Measurements from ENCODE around the gene HMCN2.
"Not testable (repeated sequence)": the region's sequence is repeated elsewhere in the genome, so short reads cannot be mapped to it uniquely, and the experiment has no call there.

The HMCN2 gene

DNA sequence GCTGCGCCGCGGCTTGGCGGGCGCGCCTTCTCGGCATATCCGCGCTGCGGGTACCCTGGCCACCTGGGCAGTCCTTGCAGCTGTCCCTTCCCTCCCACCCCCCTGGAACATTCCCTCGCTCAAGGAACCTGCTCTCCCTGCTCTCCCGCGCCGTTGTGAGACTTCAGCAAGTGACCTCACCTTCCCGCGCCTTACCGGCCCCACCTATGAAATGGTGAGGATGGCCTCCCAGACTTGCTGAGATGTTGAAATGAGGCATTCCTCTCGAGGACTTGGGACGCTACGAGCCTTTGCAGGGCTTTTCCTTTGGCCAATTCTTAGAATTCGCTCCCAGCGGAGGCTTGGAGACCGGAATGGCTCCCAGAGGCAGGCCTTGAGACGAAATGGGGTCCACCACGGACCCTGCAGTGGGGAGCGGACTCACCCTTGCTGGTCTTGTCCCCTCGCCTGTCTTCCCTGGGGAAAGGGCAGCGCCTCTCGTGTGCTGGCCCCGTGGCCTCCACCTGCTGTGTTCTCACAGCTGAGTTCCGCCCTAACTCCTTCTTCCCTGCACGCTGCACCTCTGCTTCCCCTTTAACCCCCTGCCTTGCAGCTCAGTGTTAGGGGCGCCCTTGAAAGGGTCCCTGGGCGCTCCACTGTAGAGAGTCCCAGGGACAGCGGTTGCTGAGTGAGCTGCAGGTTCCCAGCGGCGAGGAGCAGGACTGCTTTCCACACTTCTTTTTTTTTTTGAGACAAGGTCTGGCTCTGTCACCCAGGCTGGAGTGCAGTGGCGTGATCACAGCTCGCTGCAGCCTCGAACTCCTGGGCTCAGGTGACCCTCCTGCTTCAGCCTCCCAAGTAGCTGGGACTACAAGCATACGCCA is 907 bp downstream of the HMCN2 start:
- DNase-seq (ENCODE audit: low spot score) = no peak

DNA sequence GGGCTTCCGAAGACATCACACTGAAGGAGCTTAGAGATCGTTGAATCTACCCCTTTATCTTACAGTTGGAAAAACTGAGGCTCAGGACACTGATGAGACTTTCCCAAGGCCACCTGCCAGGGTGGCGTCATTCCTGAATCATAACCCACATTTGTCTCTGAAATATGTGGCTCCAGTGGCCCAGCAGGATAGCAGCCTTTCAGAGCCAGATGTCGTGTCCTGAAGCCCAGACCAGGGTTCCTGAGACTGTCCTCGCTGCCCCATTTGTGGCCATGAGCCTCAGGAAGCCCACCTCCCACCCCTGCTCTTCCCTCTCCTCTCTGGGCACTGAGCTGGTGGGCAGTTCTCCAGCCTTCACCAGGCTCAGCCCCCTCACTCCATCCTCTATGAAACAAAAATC is 2.4 kb downstream of the HMCN2 start:
- DNase-seq (ENCODE audit: low spot score) = no peak

DNA sequence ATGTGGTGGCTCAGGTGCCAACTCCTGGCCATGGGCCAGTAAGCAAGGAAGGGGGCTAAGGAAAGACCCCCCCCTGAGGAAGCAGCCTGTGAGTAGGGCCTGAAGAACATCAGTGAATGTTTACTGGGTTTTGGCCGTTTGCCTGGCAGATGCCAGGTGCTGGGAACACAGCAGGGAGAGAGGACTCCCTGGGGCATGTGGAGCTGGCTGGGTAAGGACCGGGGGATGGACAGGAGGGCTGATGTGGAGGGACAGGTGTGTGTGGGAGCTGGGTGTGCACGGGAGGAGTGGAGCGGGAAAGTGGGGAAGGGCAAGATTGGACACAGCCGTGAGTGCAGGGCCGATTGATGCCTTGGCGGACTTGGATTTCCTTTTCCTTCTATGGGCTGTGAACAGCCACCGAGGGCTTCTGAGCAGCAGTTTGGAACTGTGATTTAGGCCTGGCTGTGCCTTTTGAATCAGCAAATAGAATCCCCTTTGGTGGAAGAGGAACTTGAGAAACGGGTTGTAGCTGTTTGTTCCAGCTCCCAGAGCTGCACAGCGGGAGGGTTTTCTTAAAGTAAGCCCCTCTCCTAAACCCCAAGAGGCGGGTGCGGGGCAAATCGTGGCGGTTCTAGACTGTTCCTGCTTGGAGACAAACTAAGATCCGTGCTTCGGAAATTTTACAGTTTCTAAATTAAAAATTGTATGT is 3.1 kb downstream of the HMCN2 start:
- no peak for DNase-seq (ENCODE audit: low spot score)

DNA sequence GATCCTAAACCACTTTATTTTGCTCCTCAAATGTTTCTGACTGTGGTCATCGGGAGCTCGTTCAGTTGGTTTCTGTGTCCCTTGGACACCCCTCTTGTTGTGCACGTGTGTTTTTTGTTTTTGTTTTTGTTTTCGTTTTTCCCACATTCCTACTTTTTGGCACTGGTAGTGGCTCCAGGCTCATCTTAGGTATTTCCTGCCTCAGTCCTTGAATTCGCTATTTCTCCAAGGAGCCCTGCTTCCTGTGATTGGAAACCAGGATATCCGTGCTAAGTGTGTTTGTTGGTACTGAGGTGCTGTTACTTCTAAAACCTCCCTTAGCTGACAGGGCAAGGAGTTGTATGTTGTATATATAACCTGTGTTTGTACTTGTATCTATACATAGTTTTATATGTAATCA is 5.9 kb downstream of the HMCN2 start:
- DNase-seq (ENCODE audit: low spot score) = no peak

DNA sequence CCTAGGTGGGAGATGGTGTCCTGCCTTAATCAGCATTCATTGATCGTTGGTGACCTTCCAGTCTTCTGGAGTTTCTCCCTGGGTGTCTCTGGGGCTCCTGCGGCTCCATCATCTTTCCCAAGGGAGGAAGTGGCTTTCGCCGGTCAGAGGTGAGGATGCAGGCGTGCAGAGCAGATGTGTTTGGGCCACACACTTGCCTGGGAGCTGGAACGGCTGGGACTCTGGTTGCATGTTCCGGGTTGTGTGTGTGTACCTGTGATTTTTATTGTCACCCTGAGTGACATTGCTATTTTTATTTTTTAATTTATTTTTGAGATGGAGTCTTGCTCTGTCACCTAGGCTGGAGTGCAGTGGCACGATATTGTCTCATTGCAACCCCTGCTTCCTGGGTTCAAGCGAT is 9.6 kb downstream of the HMCN2 start:
- no peak for DNase-seq (ENCODE audit: low spot score)

DNA sequence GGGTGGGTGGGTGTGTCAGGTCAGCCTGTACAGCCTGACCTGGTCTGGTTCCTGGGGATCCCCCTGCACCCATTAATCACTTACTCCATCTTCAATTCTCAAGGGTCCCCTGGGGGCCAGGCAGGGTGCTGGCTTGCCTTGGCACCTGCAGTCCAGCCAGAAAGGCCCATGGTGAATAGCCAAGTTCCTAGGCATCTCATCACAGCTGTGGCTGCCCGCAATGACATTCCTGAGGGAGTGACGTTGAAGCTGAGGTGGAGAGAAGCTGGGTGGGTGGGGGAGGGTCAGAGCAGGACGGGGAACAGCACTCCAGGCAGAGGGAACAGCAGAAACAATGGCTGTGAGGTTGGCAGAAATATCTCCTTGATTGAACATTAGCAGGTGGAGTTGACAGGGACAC is 10.6 kb downstream of the HMCN2 start:
- DNase-seq (ENCODE audit: low spot score) = peak; percentile 50

DNA sequence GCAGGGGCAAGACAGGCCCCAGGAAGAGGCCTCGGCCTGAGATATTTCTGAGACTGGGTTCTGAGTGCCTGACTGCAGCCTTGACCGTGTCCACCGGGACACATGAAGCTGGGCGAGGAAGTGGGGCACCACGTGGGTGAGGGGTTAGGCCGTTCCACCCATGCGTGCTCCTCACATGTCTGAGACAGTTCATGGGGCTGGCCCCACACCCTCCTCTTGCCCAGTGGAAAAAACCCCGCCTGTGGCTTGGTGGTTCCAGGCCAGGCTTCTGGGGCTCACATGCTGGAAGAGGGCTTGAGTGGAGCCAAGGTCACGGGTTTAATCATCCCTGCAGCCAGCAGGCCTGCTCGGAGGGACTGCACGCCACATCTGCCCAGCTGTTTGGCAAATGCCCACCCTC is 11.4 kb downstream of the HMCN2 start:
- DNase-seq (ENCODE audit: low spot score) = no peak

DNA sequence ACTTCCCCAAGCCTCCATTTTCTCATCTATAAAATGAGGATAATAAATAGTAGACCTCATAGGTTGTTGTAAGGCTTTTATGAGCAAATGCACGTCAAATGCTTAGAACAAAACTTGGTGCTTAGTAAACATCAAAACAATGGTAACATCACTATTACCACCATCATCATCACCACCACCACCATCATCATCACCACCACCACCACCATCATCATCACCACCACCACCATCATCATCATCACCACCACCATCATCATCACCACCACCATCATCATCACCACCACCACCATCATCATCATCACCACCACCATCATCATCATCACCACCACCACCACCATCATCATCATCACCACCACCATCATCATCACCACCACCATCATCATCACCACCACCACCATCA is 12.0 kb downstream of the HMCN2 start:
- not testable (repeated sequence) for DNase-seq (ENCODE audit: low spot score)

DNA sequence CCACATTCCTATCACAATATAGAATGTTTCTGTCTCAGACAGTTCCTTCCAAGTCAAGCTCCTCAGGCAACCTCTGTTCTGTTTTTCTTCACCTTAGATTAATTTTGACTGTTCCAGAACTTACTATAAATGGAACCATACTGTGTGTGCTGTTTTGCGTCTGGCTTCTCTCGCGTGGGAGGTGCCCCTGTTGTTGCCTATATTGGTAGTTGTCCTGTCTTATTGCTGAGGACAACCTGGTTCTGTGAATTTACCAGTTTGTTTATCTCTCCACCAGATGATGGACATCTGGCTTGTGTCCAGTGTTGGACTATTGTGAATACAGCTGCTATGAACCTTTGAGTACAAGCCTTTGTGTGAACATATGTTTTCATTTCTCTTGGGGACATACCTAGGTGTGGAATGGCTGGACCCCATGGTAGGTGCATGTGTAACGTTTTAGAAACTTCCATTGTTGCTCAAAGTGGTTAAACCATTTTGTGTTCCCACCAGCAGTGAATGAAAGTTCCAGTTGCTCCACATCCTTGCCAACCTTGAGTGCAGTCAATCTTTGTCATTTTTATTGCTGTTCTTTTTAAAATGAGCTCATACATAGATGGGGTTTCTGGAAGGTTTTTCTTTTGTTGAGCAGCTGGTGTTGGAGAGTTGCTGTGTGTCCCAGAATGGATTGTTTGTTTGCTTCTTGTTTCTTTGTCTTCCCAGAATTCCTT is 18.1 kb downstream of the HMCN2 start:
- DNase-seq (ENCODE audit: low spot score) = no peak

DNA sequence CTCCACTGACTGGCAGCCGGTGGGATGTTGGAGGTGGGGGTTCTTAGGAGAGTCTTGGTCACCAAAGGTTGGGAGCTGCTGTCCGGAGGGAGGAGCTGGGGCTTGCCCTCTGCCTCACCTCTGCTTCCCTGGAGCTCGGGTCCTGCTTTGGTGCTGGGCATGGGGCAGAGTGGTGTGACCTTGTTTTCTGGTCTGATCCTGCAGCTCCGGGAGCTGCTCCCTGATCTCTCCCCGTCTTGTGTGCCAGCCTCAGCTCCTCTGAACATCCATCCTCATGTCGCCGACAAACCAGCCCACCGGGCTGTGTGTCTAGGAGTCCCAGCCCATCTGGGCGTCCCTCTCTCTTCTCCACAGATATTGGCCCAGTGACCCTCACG is 18.7 kb downstream of the HMCN2 start:
- no peak for DNase-seq (ENCODE audit: low spot score)

DNA sequence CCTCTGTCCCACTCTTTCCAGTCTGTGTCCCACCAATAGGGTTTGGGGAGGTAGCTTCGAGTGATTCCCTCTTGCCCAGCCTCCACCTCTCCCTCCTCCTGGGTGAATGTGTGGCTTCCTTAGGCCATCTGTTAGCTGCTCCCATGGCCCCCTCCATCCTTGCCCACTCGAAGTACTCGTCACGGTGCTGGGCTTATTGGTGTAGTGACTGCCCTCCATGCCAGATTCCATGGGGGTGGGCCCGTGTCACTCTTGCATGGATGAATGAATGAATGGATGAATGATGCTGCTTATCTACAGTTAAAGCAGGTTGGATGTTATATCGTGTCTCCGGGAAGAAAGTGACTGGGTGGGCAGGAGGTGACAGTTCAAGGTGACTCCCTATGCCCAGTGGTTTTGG is 19.1 kb downstream of the HMCN2 start:
- DNase-seq (ENCODE audit: low spot score) = no peak

DNA sequence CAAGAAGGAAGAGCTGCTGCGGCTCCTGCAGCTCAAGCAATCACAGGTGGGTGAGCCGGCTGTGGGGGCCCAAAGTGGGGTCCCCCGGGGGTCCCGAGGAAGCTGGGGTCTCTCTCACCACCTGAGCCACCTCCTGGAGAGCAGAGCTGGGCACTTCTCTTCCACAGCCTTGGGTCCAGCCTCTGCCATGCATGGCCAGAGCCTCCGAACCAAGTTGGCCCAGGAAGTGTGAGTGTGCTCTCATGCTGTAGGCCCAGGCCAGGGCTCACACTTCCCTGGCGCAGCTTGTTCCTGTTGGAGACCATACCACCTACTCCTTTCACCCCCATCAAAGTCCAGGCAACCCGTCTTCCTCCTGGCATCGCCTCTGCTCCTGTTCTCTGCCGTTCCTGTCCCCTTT is 19.7 kb downstream of the HMCN2 start:
- DNase-seq (ENCODE audit: low spot score) = no peak

DNA sequence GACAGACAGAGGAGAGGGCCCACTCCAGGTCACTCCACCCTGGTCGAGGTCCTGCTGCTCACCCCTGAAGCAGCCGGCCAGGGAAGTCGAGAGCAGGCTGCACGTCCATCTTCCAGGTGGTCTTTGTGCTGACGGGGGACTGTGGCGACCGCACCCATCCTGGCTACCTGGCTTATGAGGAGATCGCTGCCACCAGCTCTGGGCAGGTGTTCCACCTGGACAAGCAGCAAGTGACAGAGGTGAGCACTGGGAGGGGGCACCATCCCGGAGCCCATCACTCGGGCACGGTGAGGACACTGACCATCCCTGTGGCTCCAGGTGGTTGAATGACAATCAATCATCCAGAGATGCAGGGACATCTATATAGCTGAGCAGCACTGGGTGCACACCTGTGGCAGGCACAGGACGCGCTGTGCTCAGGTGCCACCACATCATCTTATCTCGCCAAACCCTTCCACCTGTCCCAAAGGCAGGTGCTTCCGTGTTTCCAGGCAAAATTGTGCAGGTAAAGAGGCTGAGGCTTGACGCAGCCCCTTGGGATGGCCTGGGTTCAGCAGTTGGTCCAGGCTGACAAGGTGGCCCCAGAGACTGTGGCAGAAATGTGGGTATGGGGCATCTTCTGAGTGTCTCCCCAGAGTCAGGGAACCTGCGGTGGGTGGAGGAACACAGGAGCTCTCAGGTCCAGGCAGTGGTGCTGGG is 20.7 kb downstream of the HMCN2 start:
- no peak for DNase-seq (ENCODE audit: low spot score)

DNA sequence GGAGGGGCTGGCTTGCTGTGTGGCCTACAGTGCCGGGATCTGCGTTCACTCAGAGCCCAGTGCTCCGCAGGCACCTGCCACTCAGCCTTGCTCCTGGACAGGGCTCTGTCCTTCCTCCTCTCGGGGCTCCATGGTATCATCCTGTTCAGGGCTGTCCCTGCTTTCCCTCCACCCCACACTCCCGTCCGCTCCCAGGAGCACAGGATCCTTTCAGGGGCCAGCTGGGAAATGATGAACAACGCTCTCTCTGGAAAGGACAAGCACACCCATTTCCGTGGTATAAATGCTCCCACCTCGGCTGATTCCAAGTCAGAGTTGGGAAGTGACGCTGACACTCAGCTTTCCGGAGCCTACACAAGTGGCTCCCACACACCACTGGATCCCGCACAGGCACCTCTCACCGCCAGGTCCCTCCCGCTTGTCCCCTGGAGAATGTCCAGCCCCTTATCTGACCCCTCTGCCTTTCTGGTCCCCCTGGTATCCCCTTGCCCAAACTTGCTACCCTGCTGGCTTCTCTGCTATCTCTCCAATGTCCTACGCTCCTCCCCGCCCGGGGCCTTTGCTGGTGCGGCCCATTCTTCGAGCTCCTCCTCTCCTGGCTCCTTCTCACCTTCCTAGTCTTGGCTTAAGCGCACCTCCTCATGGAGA is 21.3 kb downstream of the HMCN2 start:
- no peak for DNase-seq (ENCODE audit: low spot score)

DNA sequence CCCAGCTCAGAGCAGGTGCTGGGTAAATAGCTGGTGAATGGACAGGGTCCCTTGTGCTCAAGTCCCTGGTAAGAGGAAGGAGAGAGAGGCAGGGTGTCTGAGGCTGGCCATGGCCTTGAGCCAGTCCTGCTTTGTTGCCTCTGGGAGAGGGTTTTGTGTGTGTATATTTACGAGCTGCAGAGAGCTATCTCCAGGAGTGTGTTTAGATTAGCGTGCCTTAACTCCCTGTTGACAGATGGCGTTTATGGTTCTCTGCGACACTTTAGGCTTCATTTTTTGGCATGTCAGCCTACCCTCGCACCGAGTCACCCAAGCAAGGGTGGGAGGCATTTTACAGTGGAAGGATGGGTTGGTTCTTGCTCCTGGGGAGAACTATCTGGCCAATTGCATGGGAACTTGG is 22.2 kb downstream of the HMCN2 start:
- no peak for DNase-seq (ENCODE audit: low spot score)

DNA sequence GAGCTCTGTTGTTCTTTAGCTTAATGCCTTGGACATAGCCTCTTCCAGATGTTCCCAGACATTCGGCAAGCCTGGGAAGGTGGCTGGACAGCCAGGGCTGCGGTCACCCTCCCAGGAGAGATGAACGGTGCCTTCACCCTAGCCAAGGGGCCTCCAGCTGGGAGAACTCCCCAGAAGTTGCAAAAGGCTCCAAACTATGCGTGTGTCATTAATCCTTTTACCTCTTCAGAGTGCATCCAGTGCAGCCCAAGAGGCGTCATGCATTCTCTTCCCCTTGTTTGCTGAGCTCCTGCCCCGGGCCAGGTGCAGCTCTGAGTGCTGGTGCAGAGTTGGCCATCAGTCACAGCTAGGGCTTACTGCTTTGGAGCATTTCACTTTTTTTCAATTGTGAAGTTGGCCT is 22.8 kb downstream of the HMCN2 start:
- no peak for DNase-seq (ENCODE audit: low spot score)

DNA sequence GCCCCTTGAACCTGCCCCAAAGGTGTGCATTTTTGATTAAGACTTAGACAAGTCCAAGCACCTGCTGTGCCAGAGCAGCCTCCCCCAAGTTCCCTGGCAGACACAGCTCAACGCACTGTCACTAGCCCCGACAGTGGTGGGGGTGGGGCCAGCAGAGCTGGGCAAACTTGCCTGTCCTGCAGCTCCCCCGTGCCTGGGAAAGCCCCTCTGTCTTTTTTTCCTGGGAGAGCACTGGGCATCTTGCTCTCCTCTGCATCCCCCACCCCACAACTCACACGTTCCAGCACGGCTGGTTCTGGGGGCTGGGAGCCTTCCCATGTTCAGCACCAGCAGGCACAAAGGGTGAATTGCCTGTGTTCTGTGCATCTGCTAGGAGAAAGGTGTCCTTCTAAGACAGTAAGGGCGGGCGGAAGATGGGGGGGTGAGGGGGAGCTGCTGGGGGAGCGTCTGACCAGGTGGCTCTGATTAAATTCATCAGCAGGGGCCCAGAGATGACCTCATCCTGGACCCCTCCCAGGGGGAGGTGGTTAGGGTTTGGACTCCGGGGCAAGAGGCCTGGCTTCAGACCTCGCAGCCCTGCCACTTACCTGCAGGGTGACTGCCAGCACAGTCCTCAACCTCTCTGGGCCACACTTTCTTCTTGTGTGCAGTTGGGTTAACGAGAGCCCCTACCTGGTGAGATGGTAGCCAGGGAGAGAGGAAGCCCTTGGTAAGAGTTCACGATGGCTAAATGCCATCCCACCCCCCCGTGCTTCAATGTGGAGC is 23.5 kb downstream of the HMCN2 start:
- no peak for DNase-seq (ENCODE audit: low spot score)

DNA sequence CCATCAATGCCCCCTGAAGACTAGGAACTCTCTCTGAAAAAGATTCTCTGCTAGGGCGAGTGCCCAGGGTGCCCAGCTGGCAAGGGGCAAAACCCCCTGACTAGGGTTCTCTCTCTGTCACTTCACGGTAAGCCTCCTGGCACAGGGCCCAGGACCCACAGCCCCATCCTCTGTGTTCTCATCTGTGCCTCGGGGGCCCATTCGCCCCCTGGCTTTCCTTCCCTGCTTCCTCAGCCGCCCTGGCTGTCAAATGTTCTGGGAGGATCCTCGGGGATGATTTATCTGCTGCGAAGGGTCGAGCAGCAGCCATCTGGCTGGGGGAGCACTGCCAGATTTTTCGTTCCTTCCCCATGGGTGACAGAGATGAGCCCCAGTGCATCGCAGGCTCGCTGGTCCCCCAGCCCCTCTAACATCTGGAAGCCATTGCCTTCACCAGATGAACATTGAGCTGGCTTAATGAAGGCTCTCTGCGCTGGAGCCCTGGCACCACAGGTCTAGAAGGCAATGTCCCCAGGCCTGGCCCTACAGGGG is 24.2 kb downstream of the HMCN2 start:
- DNase-seq (ENCODE audit: low spot score) = no peak

DNA sequence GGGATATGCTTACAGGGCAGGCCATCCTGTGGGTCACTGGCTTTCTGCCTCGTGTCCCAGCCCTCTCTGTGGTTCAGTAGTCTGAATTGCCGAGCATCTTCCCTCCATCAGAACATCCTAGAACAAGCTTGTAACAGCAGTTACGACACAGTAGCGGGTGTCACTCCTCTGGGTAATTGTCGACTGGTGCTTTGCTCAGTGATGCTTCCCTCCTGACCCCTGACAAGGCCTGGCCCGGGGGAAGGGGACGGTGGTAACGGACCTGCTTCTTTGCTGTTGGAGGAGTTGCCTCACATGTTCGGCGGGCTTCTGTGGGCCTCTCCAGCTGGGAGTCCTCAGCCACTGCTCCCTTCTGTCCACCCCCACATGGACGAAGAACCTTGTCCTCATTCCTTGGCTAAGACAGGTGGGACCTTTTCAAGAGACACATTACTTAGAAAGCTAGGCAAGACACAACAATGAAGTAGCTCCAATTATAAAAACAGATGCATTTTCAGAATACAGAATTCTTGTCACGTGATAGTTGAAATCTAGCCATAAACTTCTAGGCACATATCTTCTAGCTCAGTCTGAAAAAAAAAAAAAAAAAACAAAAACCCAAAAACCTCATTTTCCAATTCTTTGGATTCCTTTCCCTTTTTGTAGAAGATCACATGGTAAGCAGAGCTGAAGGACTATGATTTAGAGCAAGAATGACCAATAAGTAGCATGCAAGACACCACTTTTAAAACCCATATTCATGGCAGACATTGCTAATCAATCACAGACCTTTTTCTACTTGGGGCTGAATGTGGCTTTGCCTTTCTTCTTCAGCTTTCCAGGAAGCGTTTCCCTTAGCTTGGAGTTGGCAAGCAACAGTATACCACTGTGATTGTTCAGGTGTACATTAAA is 25.0 kb downstream of the HMCN2 start:
- DNase-seq (ENCODE audit: low spot score) = no peak

DNA sequence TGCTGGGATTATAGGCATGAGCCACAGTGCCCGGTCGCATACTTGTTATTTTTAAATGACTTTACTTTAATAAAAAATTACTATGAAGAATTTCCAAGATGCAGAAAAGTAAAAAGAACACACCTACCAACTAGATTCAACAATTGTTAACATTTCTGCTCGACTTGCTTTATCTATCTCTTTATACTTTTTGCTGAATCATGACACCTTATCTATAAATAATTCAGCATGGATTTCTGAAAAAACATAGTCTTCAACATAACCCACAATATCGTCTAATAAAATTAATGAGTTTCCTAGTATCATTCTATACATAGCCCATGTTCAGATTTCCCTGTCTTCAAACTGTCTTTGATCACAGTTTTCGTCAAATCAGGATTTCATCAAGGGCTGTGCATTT is 25.9 kb downstream of the HMCN2 start:
- no peak for DNase-seq (ENCODE audit: low spot score)
